ENCODE data around the gene CACNG1.

Gene CACNG1

GRCh38 chr17:67058036-67058435 lies 13.7 kb downstream of the CACNG1 start:
- H3K4me3 ChIP-seq (ENCODE audit: low read depth in 1 of 2, low read length in 2 of 2): no peak overlapping the region
- H3K36me3 ChIP-seq (ENCODE audit: control insufficient read depth in 1 of 2, insufficient read depth in 2 of 2, low read length in 2 of 2): no peaks in the 10 kb centered on the region
- H3K27ac ChIP-seq (ENCODE audit: low read depth, low read length): no peak overlapping the region
- H3K4me1 ChIP-seq (ENCODE audit: control insufficient read depth in 1 of 2, insufficient read depth in 2 of 2, low read length in 2 of 2): no peaks in the 10 kb centered on the region
- H3K9ac ChIP-seq (ENCODE audit: low read depth in 1 of 2, low read length in 2 of 2): no peak overlapping the region
- no peaks in the 10 kb centered on the region for H3K27me3 ChIP-seq (ENCODE audit: control insufficient read depth in 1 of 2, insufficient read depth in 2 of 2, low read length in 2 of 2)
- no peaks in the 10 kb centered on the region for H3K9me3 ChIP-seq (ENCODE audit: control insufficient read depth in 1 of 2, low read length in 2 of 2)

- no peak overlapping the region for H3K9ac ChIP-seq (ENCODE audit: low read depth in 1 of 2, low read length in 2 of 2)
- no peaks in the 10 kb centered on the region for H3K9me3 ChIP-seq (ENCODE audit: control insufficient read depth in 1 of 2, low read length in 2 of 2)
- H3K27me3 ChIP-seq (ENCODE audit: control insufficient read depth in 1 of 2, insufficient read depth in 2 of 2, low read length in 2 of 2): no peaks in the 10 kb centered on the region
- H3K36me3 ChIP-seq (ENCODE audit: control insufficient read depth in 1 of 2, insufficient read depth in 2 of 2, low read length in 2 of 2): no peaks in the 10 kb centered on the region
- no peak overlapping the region for H3K27ac ChIP-seq (ENCODE audit: low read depth, low read length)
- no peak overlapping the region for H3K4me3 ChIP-seq (ENCODE audit: low read depth in 1 of 2, low read length in 2 of 2)
- no peaks in the 10 kb centered on the region for H3K4me1 ChIP-seq (ENCODE audit: control insufficient read depth in 1 of 2, insufficient read depth in 2 of 2, low read length in 2 of 2)
Measured at GRCh38 chr17:67059372-67059771, 15.0 kb downstream of the CACNG1 start.

- H3K4me1 ChIP-seq (ENCODE audit: control insufficient read depth in 1 of 2, insufficient read depth in 2 of 2, low read length in 2 of 2): no peaks in the 10 kb centered on the region
- no peak overlapping the region for H3K27ac ChIP-seq (ENCODE audit: low read depth, low read length)
- no peaks in the 10 kb centered on the region for H3K36me3 ChIP-seq (ENCODE audit: control insufficient read depth in 1 of 2, insufficient read depth in 2 of 2, low read length in 2 of 2)
- H3K27me3 ChIP-seq (ENCODE audit: control insufficient read depth in 1 of 2, insufficient read depth in 2 of 2, low read length in 2 of 2): no peaks in the 10 kb centered on the region
- H3K9me3 ChIP-seq (ENCODE audit: control insufficient read depth in 1 of 2, low read length in 2 of 2): no peaks in the 10 kb centered on the region
- H3K4me3 ChIP-seq (ENCODE audit: low read depth in 1 of 2, low read length in 2 of 2): no peak overlapping the region
- H3K9ac ChIP-seq (ENCODE audit: low read depth in 1 of 2, low read length in 2 of 2): no peak overlapping the region
Measured at GRCh38 chr17:67063141-67063540, 18.8 kb downstream of the CACNG1 start.

GRCh38 chr17:67066717-67067116 lies 22.4 kb downstream of the CACNG1 start:
- Histone ChIP-seq H3K27ac (ENCODE audit: low read depth, low read length) (no peak overlapping the region), H3K4me3 (ENCODE audit: low read depth in 1 of 2, low read length in 2 of 2) (no peak overlapping the region), H3K36me3 (ENCODE audit: control insufficient read depth in 1 of 2, insufficient read depth in 2 of 2, low read length in 2 of 2) (peaks cover 0 to 4% of the 10 kb centered on the region in 2 donors), H3K9me3 (ENCODE audit: control insufficient read depth in 1 of 2, low read length in 2 of 2) (no peaks in the 10 kb centered on the region), H3K9ac (ENCODE audit: low read depth in 1 of 2, low read length in 2 of 2) (no peak overlapping the region), H3K4me1 (ENCODE audit: control insufficient read depth in 1 of 2, insufficient read depth in 2 of 2, low read length in 2 of 2) (no peaks in the 10 kb centered on the region), H3K27me3 (ENCODE audit: control insufficient read depth in 1 of 2, insufficient read depth in 2 of 2, low read length in 2 of 2) (no peaks in the 10 kb centered on the region)

GRCh38 chr17:67067571-67068482 lies 23.5 kb downstream of the CACNG1 start:
- no peaks in the 10 kb centered on the region for H3K9me3 ChIP-seq (ENCODE audit: control insufficient read depth in 1 of 2, low read length in 2 of 2)
- no peaks in the 10 kb centered on the region for H3K4me1 ChIP-seq (ENCODE audit: control insufficient read depth in 1 of 2, insufficient read depth in 2 of 2, low read length in 2 of 2)
- no peak overlapping the region for H3K27ac ChIP-seq (ENCODE audit: low read depth, low read length)
- peaks cover 0 to 4% of the 10 kb centered on the region in 2 donors for H3K36me3 ChIP-seq (ENCODE audit: control insufficient read depth in 1 of 2, insufficient read depth in 2 of 2, low read length in 2 of 2)
- H3K27me3 ChIP-seq (ENCODE audit: control insufficient read depth in 1 of 2, insufficient read depth in 2 of 2, low read length in 2 of 2): no peaks in the 10 kb centered on the region
- H3K9ac ChIP-seq (ENCODE audit: low read depth in 1 of 2, low read length in 2 of 2): no peak overlapping the region
- no peak overlapping the region for H3K4me3 ChIP-seq (ENCODE audit: low read depth in 1 of 2, low read length in 2 of 2)

- Histone ChIP-seq H3K4me3 (ENCODE audit: low read depth in 1 of 2, low read length in 2 of 2) (no peak overlapping the region), H3K9ac (ENCODE audit: low read depth in 1 of 2, low read length in 2 of 2) (no peak overlapping the region), H3K27ac (ENCODE audit: low read depth, low read length) (no peak overlapping the region), H3K27me3 (ENCODE audit: control insufficient read depth in 1 of 2, insufficient read depth in 2 of 2, low read length in 2 of 2) (no peaks in the 10 kb centered on the region), H3K36me3 (ENCODE audit: control insufficient read depth in 1 of 2, insufficient read depth in 2 of 2, low read length in 2 of 2) (peaks cover 3 to 8% of the 10 kb centered on the region in 2 donors), H3K4me1 (ENCODE audit: control insufficient read depth in 1 of 2, insufficient read depth in 2 of 2, low read length in 2 of 2) (no peaks in the 10 kb centered on the region), H3K9me3 (ENCODE audit: control insufficient read depth in 1 of 2, low read length in 2 of 2) (no peaks in the 10 kb centered on the region)
Measured at GRCh38 chr17:67068999-67069398, 24.6 kb downstream of the CACNG1 start.

GRCh38 chr17:67069603-67070136 lies 25.3 kb downstream of the CACNG1 start:
- H3K4me3 ChIP-seq (ENCODE audit: low read depth in 1 of 2, low read length in 2 of 2): no peak overlapping the region
- no peak overlapping the region for H3K27ac ChIP-seq (ENCODE audit: low read depth, low read length)
- no peak overlapping the region for H3K9ac ChIP-seq (ENCODE audit: low read depth in 1 of 2, low read length in 2 of 2)
- no peaks in the 10 kb centered on the region for H3K9me3 ChIP-seq (ENCODE audit: control insufficient read depth in 1 of 2, low read length in 2 of 2)
- H3K36me3 ChIP-seq (ENCODE audit: control insufficient read depth in 1 of 2, insufficient read depth in 2 of 2, low read length in 2 of 2): peaks cover 3 to 8% of the 10 kb centered on the region in 2 donors
- no peaks in the 10 kb centered on the region for H3K27me3 ChIP-seq (ENCODE audit: control insufficient read depth in 1 of 2, insufficient read depth in 2 of 2, low read length in 2 of 2)
- peaks cover 0 to under 1% of the 10 kb centered on the region in 2 donors for H3K4me1 ChIP-seq (ENCODE audit: control insufficient read depth in 1 of 2, insufficient read depth in 2 of 2, low read length in 2 of 2)

- H3K27me3 ChIP-seq (ENCODE audit: control insufficient read depth in 1 of 2, insufficient read depth in 2 of 2, low read length in 2 of 2): no peaks in the 10 kb centered on the region
- no peak overlapping the region for H3K4me3 ChIP-seq (ENCODE audit: low read depth in 1 of 2, low read length in 2 of 2)
- no peaks in the 10 kb centered on the region for H3K9me3 ChIP-seq (ENCODE audit: control insufficient read depth in 1 of 2, low read length in 2 of 2)
Measured at GRCh38 chr17:67071595-67071994, 27.2 kb downstream of the CACNG1 start.

GRCh38 chr17:67072885-67073284 lies 28.5 kb downstream of the CACNG1 start:
- peaks cover 3 to 8% of the 10 kb centered on the region in 2 donors for H3K36me3 ChIP-seq (ENCODE audit: control insufficient read depth in 1 of 2, insufficient read depth in 2 of 2, low read length in 2 of 2)
- H3K9me3 ChIP-seq (ENCODE audit: control insufficient read depth in 1 of 2, low read length in 2 of 2): no peaks in the 10 kb centered on the region
- H3K27ac ChIP-seq (ENCODE audit: low read depth, low read length): no peak overlapping the region
- H3K27me3 ChIP-seq (ENCODE audit: control insufficient read depth in 1 of 2, insufficient read depth in 2 of 2, low read length in 2 of 2): no peaks in the 10 kb centered on the region
- peaks cover 3 to 15% of the 10 kb centered on the region in 2 donors for H3K4me1 ChIP-seq (ENCODE audit: control insufficient read depth in 1 of 2, insufficient read depth in 2 of 2, low read length in 2 of 2)
- H3K9ac ChIP-seq (ENCODE audit: low read depth in 1 of 2, low read length in 2 of 2): no peak overlapping the region
- no peak overlapping the region for H3K4me3 ChIP-seq (ENCODE audit: low read depth in 1 of 2, low read length in 2 of 2)

More at GRCh38 chr17:67071595-67071994, 27.2 kb downstream of the CACNG1 start:
- peaks cover 3 to 8% of the 10 kb centered on the region in 2 donors for H3K36me3 ChIP-seq (ENCODE audit: control insufficient read depth in 1 of 2, insufficient read depth in 2 of 2, low read length in 2 of 2)
- H3K9ac ChIP-seq (ENCODE audit: low read depth in 1 of 2, low read length in 2 of 2): no peak overlapping the region
- H3K4me1 ChIP-seq (ENCODE audit: control insufficient read depth in 1 of 2, insufficient read depth in 2 of 2, low read length in 2 of 2): peaks cover 1 to 12% of the 10 kb centered on the region in 2 donors
- no peak overlapping the region for H3K27ac ChIP-seq (ENCODE audit: low read depth, low read length)

- Histone ChIP-seq H3K4me3 (ENCODE audit: low read depth in 1 of 2, low read length in 2 of 2) (no peak overlapping the region), H3K36me3 (ENCODE audit: control insufficient read depth in 1 of 2, insufficient read depth in 2 of 2, low read length in 2 of 2) (peaks cover 3 to 4% of the 10 kb centered on the region in 2 donors)
Measured at GRCh38 chr17:67074781-67075180, 30.4 kb downstream of the CACNG1 start.

More at GRCh38 chr17:67074781-67075180, 30.4 kb downstream of the CACNG1 start:
- no peak overlapping the region for H3K27ac ChIP-seq (ENCODE audit: low read depth, low read length)
- no peak overlapping the region for H3K9ac ChIP-seq (ENCODE audit: low read depth in 1 of 2, low read length in 2 of 2)
- H3K27me3 ChIP-seq (ENCODE audit: control insufficient read depth in 1 of 2, insufficient read depth in 2 of 2, low read length in 2 of 2): no peaks in the 10 kb centered on the region
- H3K9me3 ChIP-seq (ENCODE audit: control insufficient read depth in 1 of 2, low read length in 2 of 2): no peaks in the 10 kb centered on the region
- H3K4me1 ChIP-seq (ENCODE audit: control insufficient read depth in 1 of 2, insufficient read depth in 2 of 2, low read length in 2 of 2): peaks cover 3 to 15% of the 10 kb centered on the region in 2 donors
